ENCODE measurements around the gene IL15RA. TPM values are rescaled to one million over a fixed set of nuclear protein-coding genes. Genes with fewer than 3 reads are reported as not detected.

Gene IL15RA
- total RNA-seq, 1 experiment from 2014 or later, result 11.0 TPM

DNA sequence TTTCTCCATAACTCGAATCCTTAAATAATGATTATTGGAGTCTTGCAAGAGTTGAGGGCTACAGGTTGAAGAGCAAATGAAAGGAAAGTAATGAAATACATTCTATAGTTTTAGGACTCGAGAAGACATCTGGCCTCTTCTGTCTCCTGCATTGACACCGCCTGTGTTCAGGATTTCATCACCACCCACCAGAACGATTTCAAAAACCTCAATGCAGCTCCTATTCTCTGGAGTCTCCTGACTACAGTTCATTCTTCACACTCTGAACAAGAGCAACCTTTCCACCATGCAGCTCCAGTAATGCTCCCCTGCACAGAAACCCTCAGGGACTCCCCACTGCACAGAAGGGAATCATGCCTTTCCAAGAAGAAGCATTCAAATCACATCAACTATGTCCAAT, 5.5 kb downstream of the IL15RA start:
- DNase-seq (ENCODE audit: low read depth, low spot score), result no peak
- peak overlapping the region; percentile 73 for H3K27ac ChIP-seq (ENCODE audit: low read length)
- ChIA-PET POLR2A (no interaction called here), CTCF (no interaction called here)
- H3K9me3 ChIP-seq (ENCODE audit: control insufficient read depth, insufficient read depth, low read depth, low read length), result no peaks in the 10 kb centered on the region
- no peak overlapping the region for H3K4me3 ChIP-seq (ENCODE audit: low read depth in 2 of 2, low read length in 2 of 2)
- H3K4me1 ChIP-seq (ENCODE audit: control insufficient read depth, insufficient read depth, low read length), result peaks cover 24% of the 10 kb centered on the region
- intact Hi-C loops (cut with micrococcal nuclease; ENCODE audit: unreplicated experiment) (no loop called here), in situ Hi-C loops (cut with HindIII; ENCODE audit: low pct_unique_long_range_greater_than_20kb, low sequenced_read_pairs) (no loop called here)
- BruUV-seq (replicated peaks), result no TSS peak
- no peaks in the 10 kb centered on the region for H3K27me3 ChIP-seq (ENCODE audit: control insufficient read depth, insufficient read depth, low read length)
- no peaks in the 10 kb centered on the region for H3K36me3 ChIP-seq (ENCODE audit: control insufficient read depth, insufficient read depth, low read length)
- ATAC-seq, result no peak
- TF ChIP-seq TCF7L2 (IDR thresholded peaks at IDR 0.05; ENCODE audit: low read depth, low read length), result no peak
- no peak for TF ChIP-seq POLR2AphosphoS5 (IDR thresholded peaks at IDR 0.05; ENCODE audit: low read depth, low read length)
- TF ChIP-seq, protein P1, sequence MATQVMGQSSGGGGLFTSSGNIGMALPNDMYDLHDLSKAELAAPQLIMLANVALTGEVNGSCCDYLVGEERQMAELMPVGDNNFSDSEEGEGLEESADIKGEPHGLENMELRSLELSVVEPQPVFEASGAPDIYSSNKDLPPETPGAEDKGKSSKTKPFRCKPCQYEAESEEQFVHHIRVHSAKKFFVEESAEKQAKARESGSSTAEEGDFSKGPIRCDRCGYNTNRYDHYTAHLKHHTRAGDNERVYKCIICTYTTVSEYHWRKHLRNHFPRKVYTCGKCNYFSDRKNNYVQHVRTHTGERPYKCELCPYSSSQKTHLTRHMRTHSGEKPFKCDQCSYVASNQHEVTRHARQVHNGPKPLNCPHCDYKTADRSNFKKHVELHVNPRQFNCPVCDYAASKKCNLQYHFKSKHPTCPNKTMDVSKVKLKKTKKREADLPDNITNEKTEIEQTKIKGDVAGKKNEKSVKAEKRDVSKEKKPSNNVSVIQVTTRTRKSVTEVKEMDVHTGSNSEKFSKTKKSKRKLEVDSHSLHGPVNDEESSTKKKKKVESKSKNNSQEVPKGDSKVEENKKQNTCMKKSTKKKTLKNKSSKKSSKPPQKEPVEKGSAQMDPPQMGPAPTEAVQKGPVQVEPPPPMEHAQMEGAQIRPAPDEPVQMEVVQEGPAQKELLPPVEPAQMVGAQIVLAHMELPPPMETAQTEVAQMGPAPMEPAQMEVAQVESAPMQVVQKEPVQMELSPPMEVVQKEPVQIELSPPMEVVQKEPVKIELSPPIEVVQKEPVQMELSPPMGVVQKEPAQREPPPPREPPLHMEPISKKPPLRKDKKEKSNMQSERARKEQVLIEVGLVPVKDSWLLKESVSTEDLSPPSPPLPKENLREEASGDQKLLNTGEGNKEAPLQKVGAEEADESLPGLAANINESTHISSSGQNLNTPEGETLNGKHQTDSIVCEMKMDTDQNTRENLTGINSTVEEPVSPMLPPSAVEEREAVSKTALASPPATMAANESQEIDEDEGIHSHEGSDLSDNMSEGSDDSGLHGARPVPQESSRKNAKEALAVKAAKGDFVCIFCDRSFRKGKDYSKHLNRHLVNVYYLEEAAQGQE (IDR thresholded peaks at IDR 0.05; ENCODE audit: insufficient read depth in 1 of 2, low read depth in 2 of 2, low read length in 1 of 2), result no peak
- no peak for TF ChIP-seq SIN3A (IDR thresholded peaks at IDR 0.05; ENCODE audit: borderline replicate concordance, insufficient read depth, low read depth, low read length)
- TF ChIP-seq, protein P2, sequence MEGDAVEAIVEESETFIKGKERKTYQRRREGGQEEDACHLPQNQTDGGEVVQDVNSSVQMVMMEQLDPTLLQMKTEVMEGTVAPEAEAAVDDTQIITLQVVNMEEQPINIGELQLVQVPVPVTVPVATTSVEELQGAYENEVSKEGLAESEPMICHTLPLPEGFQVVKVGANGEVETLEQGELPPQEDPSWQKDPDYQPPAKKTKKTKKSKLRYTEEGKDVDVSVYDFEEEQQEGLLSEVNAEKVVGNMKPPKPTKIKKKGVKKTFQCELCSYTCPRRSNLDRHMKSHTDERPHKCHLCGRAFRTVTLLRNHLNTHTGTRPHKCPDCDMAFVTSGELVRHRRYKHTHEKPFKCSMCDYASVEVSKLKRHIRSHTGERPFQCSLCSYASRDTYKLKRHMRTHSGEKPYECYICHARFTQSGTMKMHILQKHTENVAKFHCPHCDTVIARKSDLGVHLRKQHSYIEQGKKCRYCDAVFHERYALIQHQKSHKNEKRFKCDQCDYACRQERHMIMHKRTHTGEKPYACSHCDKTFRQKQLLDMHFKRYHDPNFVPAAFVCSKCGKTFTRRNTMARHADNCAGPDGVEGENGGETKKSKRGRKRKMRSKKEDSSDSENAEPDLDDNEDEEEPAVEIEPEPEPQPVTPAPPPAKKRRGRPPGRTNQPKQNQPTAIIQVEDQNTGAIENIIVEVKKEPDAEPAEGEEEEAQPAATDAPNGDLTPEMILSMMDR (IDR thresholded peaks at IDR 0.05), result no peak

DNA sequence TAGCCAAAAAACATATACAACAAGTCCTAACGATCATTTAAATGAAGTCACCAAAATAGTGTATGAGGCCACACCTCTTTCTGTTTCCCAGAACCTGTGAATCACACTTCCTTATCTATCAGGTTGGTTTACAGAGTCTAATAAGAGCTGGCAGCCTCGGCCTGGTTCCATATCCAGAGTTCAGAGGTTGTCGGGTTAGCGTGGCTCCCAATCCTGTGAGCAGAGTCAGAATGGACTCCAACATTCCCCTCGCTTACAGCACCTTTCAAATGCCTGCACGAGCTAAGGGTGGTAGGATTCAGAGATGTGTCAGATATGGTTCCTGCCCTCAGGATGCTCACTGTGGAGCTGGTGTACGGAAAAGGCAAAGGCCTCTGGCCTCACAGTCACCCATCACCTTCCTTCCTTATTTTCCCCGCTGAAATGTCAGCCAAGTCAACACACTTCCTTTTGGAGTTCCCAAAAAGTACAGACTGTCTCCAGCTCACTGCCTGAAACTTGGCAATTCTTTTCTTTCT, 6.0 kb downstream of the IL15RA start:
- BruUV-seq (replicated peaks), result no TSS peak
- POLR2A ChIA-PET, result no interaction called here
- in situ Hi-C loops (cut with HindIII; ENCODE audit: low pct_unique_long_range_greater_than_20kb, low sequenced_read_pairs), result no loop called here
- Histone ChIP-seq H3K4me1 (ENCODE audit: control insufficient read depth, insufficient read depth, low read length) (peaks cover 24% of the 10 kb centered on the region), H3K36me3 (ENCODE audit: control insufficient read depth, insufficient read depth, low read length) (no peaks in the 10 kb centered on the region), H3K27me3 (ENCODE audit: control insufficient read depth, insufficient read depth, low read length) (no peaks in the 10 kb centered on the region), H3K9me3 (ENCODE audit: control insufficient read depth, insufficient read depth, low read depth, low read length) (no peaks in the 10 kb centered on the region), H3K27ac (ENCODE audit: low read length) (peak overlapping the region; percentile 73), H3K4me3 (ENCODE audit: low read depth in 2 of 2, low read length in 2 of 2) (peak overlapping the region in 1 of 2 experiments; percentile 7; a peak in 1 of 4 replicates)
- CTCF ChIA-PET, result no interaction called here
- TF ChIP-seq SIN3A (IDR thresholded peaks at IDR 0.05; ENCODE audit: borderline replicate concordance, insufficient read depth, low read depth, low read length), result no peak
- TF ChIP-seq, protein P1 (IDR thresholded peaks at IDR 0.05; ENCODE audit: insufficient read depth in 1 of 2, low read depth in 2 of 2, low read length in 1 of 2), result no peak
- no peak for TF ChIP-seq TCF7L2 (IDR thresholded peaks at IDR 0.05; ENCODE audit: low read depth, low read length)
- TF ChIP-seq, protein P2 (IDR thresholded peaks at IDR 0.05), result no peak
- TF ChIP-seq POLR2AphosphoS5 (IDR thresholded peaks at IDR 0.05; ENCODE audit: low read depth, low read length), result no peak
- intact Hi-C loops (cut with micrococcal nuclease; ENCODE audit: unreplicated experiment), result no loop called here
- no peak for DNase-seq (ENCODE audit: low read depth, low spot score)
- ATAC-seq, result peak; percentile 63
